Ishikawa (cell line): ENCODE data around the gene SPRED2.

Experiments used
- EGR1 ChIP-seq: IDR thresholded peaks from 2 replicates; pipeline ENCODE4 v1.6.1; 2012
- NFIC ChIP-seq: IDR thresholded peaks from 2 replicates; pipeline ENCODE4 v1.6.1; 2012
- USF1 ChIP-seq: IDR thresholded peaks from 2 replicates; pipeline ENCODE4 v1.6.1; 2012
- YY1 ChIP-seq: IDR thresholded peaks from 2 replicates; pipeline ENCODE4 v1.6.1; 2012; ENCODE audit warnings: low read depth
- TF ChIP-seq, protein P1 (sequence below): IDR thresholded peaks from 2 replicates; pipeline ENCODE4 v1.6.1; 2012
- TF ChIP-seq, protein P2 (sequence below): IDR thresholded peaks from 2 replicates; pipeline ENCODE4 v1.6.1; 2012; ENCODE audit warnings: low read depth, mild to moderate bottlenecking

- TF ChIP-seq YY1 (no peak), NFIC (no peak), EGR1 (no peak), USF1 (no peak)
- TF ChIP-seq, protein P1, sequence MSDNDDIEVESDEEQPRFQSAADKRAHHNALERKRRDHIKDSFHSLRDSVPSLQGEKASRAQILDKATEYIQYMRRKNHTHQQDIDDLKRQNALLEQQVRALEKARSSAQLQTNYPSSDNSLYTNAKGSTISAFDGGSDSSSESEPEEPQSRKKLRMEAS, result no peak
- TF ChIP-seq, protein P2, sequence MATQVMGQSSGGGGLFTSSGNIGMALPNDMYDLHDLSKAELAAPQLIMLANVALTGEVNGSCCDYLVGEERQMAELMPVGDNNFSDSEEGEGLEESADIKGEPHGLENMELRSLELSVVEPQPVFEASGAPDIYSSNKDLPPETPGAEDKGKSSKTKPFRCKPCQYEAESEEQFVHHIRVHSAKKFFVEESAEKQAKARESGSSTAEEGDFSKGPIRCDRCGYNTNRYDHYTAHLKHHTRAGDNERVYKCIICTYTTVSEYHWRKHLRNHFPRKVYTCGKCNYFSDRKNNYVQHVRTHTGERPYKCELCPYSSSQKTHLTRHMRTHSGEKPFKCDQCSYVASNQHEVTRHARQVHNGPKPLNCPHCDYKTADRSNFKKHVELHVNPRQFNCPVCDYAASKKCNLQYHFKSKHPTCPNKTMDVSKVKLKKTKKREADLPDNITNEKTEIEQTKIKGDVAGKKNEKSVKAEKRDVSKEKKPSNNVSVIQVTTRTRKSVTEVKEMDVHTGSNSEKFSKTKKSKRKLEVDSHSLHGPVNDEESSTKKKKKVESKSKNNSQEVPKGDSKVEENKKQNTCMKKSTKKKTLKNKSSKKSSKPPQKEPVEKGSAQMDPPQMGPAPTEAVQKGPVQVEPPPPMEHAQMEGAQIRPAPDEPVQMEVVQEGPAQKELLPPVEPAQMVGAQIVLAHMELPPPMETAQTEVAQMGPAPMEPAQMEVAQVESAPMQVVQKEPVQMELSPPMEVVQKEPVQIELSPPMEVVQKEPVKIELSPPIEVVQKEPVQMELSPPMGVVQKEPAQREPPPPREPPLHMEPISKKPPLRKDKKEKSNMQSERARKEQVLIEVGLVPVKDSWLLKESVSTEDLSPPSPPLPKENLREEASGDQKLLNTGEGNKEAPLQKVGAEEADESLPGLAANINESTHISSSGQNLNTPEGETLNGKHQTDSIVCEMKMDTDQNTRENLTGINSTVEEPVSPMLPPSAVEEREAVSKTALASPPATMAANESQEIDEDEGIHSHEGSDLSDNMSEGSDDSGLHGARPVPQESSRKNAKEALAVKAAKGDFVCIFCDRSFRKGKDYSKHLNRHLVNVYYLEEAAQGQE, result no peak
Observed at GRCh38 chr2:65388596-65389390, 43.6 kb downstream of the SPRED2 start.
